Measurements from ENCODE around the gene TMEM240. TPM values are rescaled to one million over a fixed set of nuclear protein-coding genes. Genes with fewer than 3 reads are reported as not detected.

Gene TMEM240
- total and polyA plus RNA-seq, 9 of the 15 experiments (the other 6 are each of a cell fraction or from before 2014, with no cell fraction given): 0.24 to 2.0 (median 0.69) TPM; not detected in 5

GRCh38 chr1:1491601-1492000 is 48.8 kb downstream of the TMEM240 start:
- H3K9me1 ChIP-seq (ENCODE audit: control insufficient read depth, insufficient read depth, low read length): no peaks in the 10 kb centered on the region
- TF ChIP-seq BCOR (IDR thresholded peaks at IDR 0.05): peak; percentile 45; the same call in 1 of the 2 replicates
- TF ChIP-seq ZNF12 (CRISPR knock-in tag; IDR thresholded peaks at IDR 0.05): peak; percentile 100
- no peak for TF ChIP-seq SMARCA5 (IDR thresholded peaks at IDR 0.05)
- 0 out of 2 replicates have a peak, but pooled peaks have one; percentile 53 for TF ChIP-seq TRIM28 (IDR thresholded peaks at IDR 0.05)
- no peak overlapping the region for H3K4me3 ChIP-seq
- CTCF ChIA-PET (ENCODE audit: low intra/inter-chr PET ratio): no interaction called here
- no peak overlapping the region for H3K4me2 ChIP-seq (ENCODE audit: insufficient read depth, low read length)
- H2AFZ ChIP-seq (ENCODE audit: low read depth, low read length): no peak overlapping the region
- H3K4me1 ChIP-seq (replicated peaks in 1 of 2; ENCODE audit: control insufficient read depth in 2 of 2, insufficient read depth in 2 of 2, low read length in 2 of 2): peaks cover 0 to 10% of the 10 kb centered on the region in 2 experiments; a peak in 1 of 5 replicates
- H3K9ac ChIP-seq (ENCODE audit: insufficient read depth in 1 of 2, low read depth in 2 of 2, low read length in 2 of 2): no peak overlapping the region
- H3K36me3 ChIP-seq (ENCODE audit: control insufficient read depth, insufficient read depth, low read length): peaks cover 91% of the 10 kb centered on the region; the same call in 2 of the 3 replicates
- POLR2A ChIA-PET: interaction anchor here (0.8 to 1.5 kb wide), 2 partner anchors 13 to 95 kb away, joined by 4 to 5 read pairs; no protein-coding TSS in a partner anchor
- DNase-seq (ENCODE audit: extremely low read depth in 1 of 4, low spot score in 3 of 4): peak in 2 of 4 experiments; percentile 3 to 5
- WGBS (ENCODE audit: insufficient coverage, low coverage, missing lambda C conversion rate): 98% methylated on average over 10 of the region's 10 CpGs
- intact Hi-C loops (cut with micrococcal nuclease) (no loop called here), in situ Hi-C loops (cut with MboI) (no loop called here)
- peak; percentile 29 for FAIRE-seq
- no peaks in the 10 kb centered on the region for H3K27me3 ChIP-seq (ENCODE audit: control insufficient read depth in 2 of 2, insufficient read depth in 2 of 2, low read length in 2 of 2)
- ATAC-seq: no peak
- H3K9me3 ChIP-seq (replicated peaks; ENCODE audit: control insufficient read depth, insufficient read depth, low read depth, low read length): peaks cover 16% of the 10 kb centered on the region
- no TSS peak for BruUV-seq (replicated peaks)
- no peaks in the 10 kb centered on the region for H3K79me2 ChIP-seq (ENCODE audit: control insufficient read depth, insufficient read depth, low read length)
- no peaks in the 10 kb centered on the region for H4K20me1 ChIP-seq (replicated peaks; ENCODE audit: control insufficient read depth, insufficient read depth, low read length)
- no peak overlapping the region for H3K27ac ChIP-seq (ENCODE audit: extremely low read depth, low read depth, low read length)

GRCh38 chr1:1490633-1491230 is 49.7 kb downstream of the TMEM240 start:
- FAIRE-seq (no peak), ATAC-seq (no peak), DNase-seq (ENCODE audit: extremely low read depth in 1 of 4, low spot score in 3 of 4) (peak in 2 of 4 experiments; percentile 8 to 9)
- no peaks in the 10 kb centered on the region for H3K79me2 ChIP-seq (ENCODE audit: control insufficient read depth, insufficient read depth, low read length)
- no peaks in the 10 kb centered on the region for H3K9me1 ChIP-seq (ENCODE audit: control insufficient read depth, insufficient read depth, low read length)
- H3K9me3 ChIP-seq (replicated peaks; ENCODE audit: control insufficient read depth, insufficient read depth, low read depth, low read length): peaks cover 16% of the 10 kb centered on the region
- ChIA-PET CTCF (ENCODE audit: low intra/inter-chr PET ratio) (no interaction called here), POLR2A (interaction anchor here (0.6 to 1.5 kb wide), 2 partner anchors 8 to 14 kb away, joined by 3 to 5 read pairs; no protein-coding TSS in a partner anchor)
- H3K4me2 ChIP-seq (ENCODE audit: insufficient read depth, low read length): no peak overlapping the region
- H3K9ac ChIP-seq (ENCODE audit: insufficient read depth in 1 of 2, low read depth in 2 of 2, low read length in 2 of 2): no peak overlapping the region
- peaks cover 91% of the 10 kb centered on the region; the same call in 2 of the 3 replicates for H3K36me3 ChIP-seq (ENCODE audit: control insufficient read depth, insufficient read depth, low read length)
- H3K27me3 ChIP-seq (ENCODE audit: control insufficient read depth in 2 of 2, insufficient read depth in 2 of 2, low read length in 2 of 2): no peaks in the 10 kb centered on the region
- H3K27ac ChIP-seq (ENCODE audit: extremely low read depth, low read depth, low read length): no peak overlapping the region
- peaks cover 0 to 4% of the 10 kb centered on the region in 2 experiments; a peak in 1 of 5 replicates for H3K4me1 ChIP-seq (replicated peaks in 1 of 2; ENCODE audit: control insufficient read depth in 2 of 2, insufficient read depth in 2 of 2, low read length in 2 of 2)
- no peak overlapping the region for H3K4me3 ChIP-seq
- in situ Hi-C loops (cut with MboI) (no loop called here), intact Hi-C loops (cut with micrococcal nuclease) (no loop called here)
- 97% methylated on average over 16 of the region's 25 CpGs for WGBS (ENCODE audit: insufficient coverage, low coverage, missing lambda C conversion rate)
- no peaks in the 10 kb centered on the region for H4K20me1 ChIP-seq (replicated peaks; ENCODE audit: control insufficient read depth, insufficient read depth, low read length)
- H2AFZ ChIP-seq (ENCODE audit: low read depth, low read length): no peak overlapping the region
- no TSS peak for BruUV-seq (replicated peaks)
- TF ChIP-seq BMI1 (IDR thresholded peaks at IDR 0.05; ENCODE audit: low read length): no peak
- TF ChIP-seq POLR2G (IDR thresholded peaks at IDR 0.05; ENCODE audit: low read depth, low read length): peak; percentile 51; the same call in 1 of the 2 replicates
